A549 (cell line): ENCODE data around the gene SNRPA1. TPM values are rescaled to one million over a fixed set of nuclear protein-coding genes. Genes with fewer than 3 reads are reported as not detected.

Experiments
- ATAC-seq, 2 experiments: fragments of 200-7000 bp in 1 of 2; fragments of >200 bp in 1 of 2; cut with Nextera tagmentation in 1 of 2; cut with Tn5 transposase in 1 of 2; 3 replicates each; pipeline versions ENCODE4 v1.8.0 to v1.9.1; 2018 to 2020; ENCODE audit warnings: mild to moderate bottlenecking in 1 of 2, moderate library complexity in 1 of 2
- CTCF ChIA-PET: fragments of 300-600 bp; sonication (Branson Sonifier 250); formaldehyde crosslinking; extraction: SDS; loops from one replicate; lab custom pipeline; 2021; ENCODE audit warnings: antibody characterized with exemption, inconsistent platforms; lab: Yijun Ruan, JAX
- POLR2A ChIA-PET: fragments of 350-600 bp; formaldehyde crosslinking; extraction: SDS; loops from one replicate; lab custom pipeline; 2021; ENCODE audit warnings: antibody characterized with exemption, inconsistent platforms; lab: Yijun Ruan, JAX
- DNase-seq, 2 experiments: peaks; one replicate each; pipeline versions ENCODE4 v3.0.0 to v3.0.0-alpha.2; 2011 to 2016; ENCODE audit warnings: low read depth in 1 of 2, low spot score in 1 of 2
- FAIRE-seq: peaks from 2 replicates; lab custom pipeline; 2011; peaks lifted over from hg19 to GRCh38; lab: Jason Lieb, UNC
- H3K27ac ChIP-seq, 2 experiments: fragments of >200 bp; sonication (Bioruptor Twin); formaldehyde crosslinking; 3 replicates each; pipeline ENCODE4 v1.5.1; 2016 to 2017
- H3K4me1 ChIP-seq: fragments of >200 bp; sonication (Bioruptor Twin); formaldehyde crosslinking; 3 replicates; pipeline ENCODE4 v1.6.1; 2016
- H3K4me2 ChIP-seq: fragments of >200 bp; sonication (Bioruptor Twin); formaldehyde crosslinking; 3 replicates; pipeline ENCODE4 v1.6.1; 2016
- H3K4me3 ChIP-seq: fragments of >200 bp; sonication (Bioruptor Twin); formaldehyde crosslinking; 3 replicates; pipeline ENCODE4 v1.5.1; 2016
- H3K9me3 ChIP-seq: fragments of >200 bp; sonication (Bioruptor Twin); formaldehyde crosslinking; 3 replicates; pipeline ENCODE4 v1.6.1; 2016
- BHLHE40 ChIP-seq: IDR thresholded peaks from 2 replicates; pipeline ENCODE4 v1.6.1; 2012; ENCODE audit warnings: low read depth, low read length, inconsistent platforms
- CBX2 ChIP-seq: fragments of 200-600 bp; sonication (generic); IDR thresholded peaks from 2 replicates; pipeline ENCODE4 v1.6.1; 2016; ENCODE audit warnings: low read depth, mild to moderate bottlenecking, borderline replicate concordance
- CEBPB ChIP-seq, 2 experiments: fragments of >200 bp in 1 of 2; sonication (Bioruptor Twin) in 1 of 2; formaldehyde crosslinking in 1 of 2; IDR thresholded peaks; 2 replicates each; pipeline ENCODE4 v1.6.1; 2012 to 2016
- E2F6 ChIP-seq: IDR thresholded peaks from 2 replicates; pipeline ENCODE4 v1.6.1; 2012; ENCODE audit warnings: low read depth, borderline replicate concordance
- EHF ChIP-seq: fragments of 250-450 bp; sonication (Bioruptor Pico); IDR thresholded peaks from 2 replicates; pipeline ENCODE4 v1.5.0; 2020; ENCODE audit warnings: mild to moderate bottlenecking
- EHMT2 ChIP-seq: fragments of 200-600 bp; sonication (generic); IDR thresholded peaks from 2 replicates; pipeline ENCODE4 v1.6.1; 2016; ENCODE audit warnings: antibody characterized with exemption, low read depth, mild to moderate bottlenecking, moderate library complexity
- ESRRA ChIP-seq: fragments of 150-350 bp; IDR thresholded peaks from 2 replicates; pipeline ENCODE4 v1.6.1; 2014; ENCODE audit warnings: mild to moderate bottlenecking, low read length, borderline replicate concordance
- GATA3 ChIP-seq: IDR thresholded peaks from 2 replicates; pipeline ENCODE4 v1.6.1; 2012; ENCODE audit warnings: borderline replicate concordance
- HEYL ChIP-seq: fragments of 250-450 bp; sonication (Bioruptor Pico); IDR thresholded peaks from 2 replicates; pipeline ENCODE4 v1.8.0; 2021; ENCODE audit warnings: mild to moderate bottlenecking, moderate library complexity
- HOXA7 ChIP-seq: fragments of 250-450 bp; sonication (Bioruptor Pico); IDR thresholded peaks from 2 replicates; pipeline ENCODE4 v1.5.0; 2020; ENCODE audit warnings: mild to moderate bottlenecking, moderate library complexity
- HOXB13 ChIP-seq: fragments of 250-450 bp; sonication (Bioruptor Pico); IDR thresholded peaks from 2 replicates; pipeline ENCODE4 v1.5.0; 2020; ENCODE audit warnings: low read depth, mild to moderate bottlenecking, moderate library complexity
- HOXB5 ChIP-seq: fragments of 250-450 bp; sonication (Bioruptor Pico); IDR thresholded peaks from 2 replicates; pipeline ENCODE4 v1.5.0; 2020; ENCODE audit warnings: mild to moderate bottlenecking, moderate library complexity
- JUN ChIP-seq, 2 experiments: fragments of >200 bp; sonication (Bioruptor Twin); formaldehyde crosslinking; IDR thresholded peaks; 2 replicates in 1 of 2; 3 replicates in 1 of 2; pipeline ENCODE4 v1.6.1; 2016 to 2017
- JUNB ChIP-seq: fragments of >200 bp; sonication (Bioruptor Twin); formaldehyde crosslinking; IDR thresholded peaks from 2 replicates; pipeline ENCODE4 v1.6.1; 2016
- KDM5A ChIP-seq: fragments of 200-600 bp; sonication (generic); IDR thresholded peaks from 2 replicates; pipeline ENCODE4 v1.6.1; 2016; ENCODE audit warnings: antibody characterized with exemption, mild to moderate bottlenecking
- MAZ ChIP-seq: fragments of 150-350 bp; IDR thresholded peaks from 2 replicates; pipeline ENCODE4 v1.6.1; 2014; ENCODE audit warnings: antibody characterized with exemption, low read depth, low read length, borderline replicate concordance
- MYC ChIP-seq: IDR thresholded peaks from 2 replicates; pipeline ENCODE4 v1.6.1; 2012; ENCODE audit warnings: mild to moderate bottlenecking, inconsistent platforms, low read length, improper control_type of control experiment, borderline replicate concordance
- NFE2L2 ChIP-seq: fragments of 150-350 bp; conservative IDR thresholded peaks from 2 replicates; pipeline ENCODE4 v1.6.1; 2014; ENCODE audit warnings: low read length
- NPAS2 ChIP-seq: fragments of 250-450 bp; sonication (Bioruptor Pico); IDR thresholded peaks from 2 replicates; pipeline ENCODE4 v1.8.0; 2022; ENCODE audit warnings: mild to moderate bottlenecking, moderate library complexity, borderline replicate concordance
- POLR2A ChIP-seq: IDR thresholded peaks from 2 replicates; pipeline ENCODE4 v1.6.1; 2012; ENCODE audit warnings: mild to moderate bottlenecking, low read length
- RARB ChIP-seq: fragments of 250-450 bp; sonication (Bioruptor Pico); IDR thresholded peaks from 2 replicates; pipeline ENCODE4 v1.8.0; 2021; ENCODE audit warnings: mild to moderate bottlenecking, moderate library complexity
- RCOR1 ChIP-seq: fragments of 150-350 bp; IDR thresholded peaks from 2 replicates; pipeline ENCODE4 v1.6.1; 2014; ENCODE audit warnings: antibody characterized with exemption, low read length, low read depth
- REST ChIP-seq: fragments of 200-600 bp; sonication (generic); IDR thresholded peaks from 2 replicates; pipeline ENCODE4 v1.6.1; 2016; ENCODE audit warnings: antibody characterized with exemption, mild to moderate bottlenecking, moderate library complexity
- RFX5 ChIP-seq: fragments of 450-650 bp; IDR thresholded peaks from 2 replicates; pipeline ENCODE4 v1.7.1; 2014; ENCODE audit warnings: antibody characterized with exemption, mild to moderate bottlenecking, moderate library complexity
- RNF2 ChIP-seq: fragments of 200-600 bp; sonication (generic); IDR thresholded peaks from 2 replicates; pipeline ENCODE4 v1.6.1; 2016; ENCODE audit warnings: low read depth, mild to moderate bottlenecking, antibody characterized with exemption, moderate library complexity, borderline replicate concordance
- SMC3 ChIP-seq: fragments of >200 bp; sonication (Bioruptor Twin); formaldehyde crosslinking; IDR thresholded peaks from 3 replicates; pipeline ENCODE4 v1.6.1; 2018; ENCODE audit warnings: inconsistent platforms
- TFCP2L1 ChIP-seq: fragments of 250-450 bp; sonication (Bioruptor Pico); IDR thresholded peaks from 2 replicates; pipeline ENCODE4 v1.5.0; 2021; ENCODE audit warnings: mild to moderate bottlenecking
- ZFP36 ChIP-seq: fragments of 450-650 bp; IDR thresholded peaks from 2 replicates; pipeline ENCODE4 v1.6.1; 2014; ENCODE audit warnings: borderline replicate concordance; ENCODE audit not compliant: partially characterized antibody
- ZSCAN20 ChIP-seq: fragments of 250-450 bp; sonication (Bioruptor Pico); IDR thresholded peaks from 2 replicates; pipeline ENCODE4 v1.8.0; 2022; ENCODE audit warnings: mild to moderate bottlenecking, moderate library complexity
- WGBS: methylation state at CpG from one replicate; pipeline ENCODE4 v1.1.6; 2017; ENCODE audit errors: missing lambda C conversion rate; 5-methylcytosine and 5-hydroxymethylcytosine counted together
- polyA minus RNA-seq: library from RNA; depleted of rRNA, polyadenylated mRNA; stranded (reverse); fragments of >200 nt; gene quantifications from 2 replicates; pipeline ENCODE4 v1.2.3, GENCODE V29; 2011; rRNA and poly(A)+ RNA removed
- polyA plus RNA-seq, 4 experiments: library from polyadenylated mRNA; depleted of rRNA in 3 of 4; stranded (reverse); fragments of >200 nt; fragmentation: RNase III in 1 of 4; extraction: RNeasy Plus Mini Kit Qiagen cat#74134 plus additional on column Dnase treatment in 1 of 4; gene quantifications; 2 replicates in 3 of 4; 3 replicates in 1 of 4; pipeline ENCODE4 v1.2.3, GENCODE V29; 2011 to 2017
- TF ChIP-seq, protein P1 (sequence below): IDR thresholded peaks from 2 replicates; pipeline ENCODE4 v1.6.1; 2012
- TF ChIP-seq, protein P2 (sequence below): fragments of >200 bp; sonication (Bioruptor Twin); formaldehyde crosslinking; IDR thresholded peaks from 3 replicates; pipeline ENCODE4 v1.5.1; 2016
- TF ChIP-seq, protein P3 (sequence below): fragments of 150-350 bp; IDR thresholded peaks from 2 replicates; pipeline ENCODE4 v1.6.1; 2014; ENCODE audit warnings: low read depth, mild to moderate bottlenecking, low read length

The SNRPA1 gene
- polyA plus RNA-seq (2011; rRNA removed) (127 and 177 TPM in 2 replicates), polyA plus RNA-seq (2017; fragmentation: RNase III; extraction: RNeasy Plus Mini Kit Qiagen cat#74134 plus additional on column Dnase treatment) (137 to 142 TPM (median 140 TPM) in 3 replicates), polyA minus RNA-seq (23.9 and 24.0 TPM in 2 replicates)
- polyA plus RNA-seq (2012; cell fraction: cytosol; rRNA removed), result 108 and 131 TPM in 2 replicates
- polyA plus RNA-seq (2012; cell fraction: nucleus; rRNA removed), result 70.6 and 116 TPM in 2 replicates

DNA sequence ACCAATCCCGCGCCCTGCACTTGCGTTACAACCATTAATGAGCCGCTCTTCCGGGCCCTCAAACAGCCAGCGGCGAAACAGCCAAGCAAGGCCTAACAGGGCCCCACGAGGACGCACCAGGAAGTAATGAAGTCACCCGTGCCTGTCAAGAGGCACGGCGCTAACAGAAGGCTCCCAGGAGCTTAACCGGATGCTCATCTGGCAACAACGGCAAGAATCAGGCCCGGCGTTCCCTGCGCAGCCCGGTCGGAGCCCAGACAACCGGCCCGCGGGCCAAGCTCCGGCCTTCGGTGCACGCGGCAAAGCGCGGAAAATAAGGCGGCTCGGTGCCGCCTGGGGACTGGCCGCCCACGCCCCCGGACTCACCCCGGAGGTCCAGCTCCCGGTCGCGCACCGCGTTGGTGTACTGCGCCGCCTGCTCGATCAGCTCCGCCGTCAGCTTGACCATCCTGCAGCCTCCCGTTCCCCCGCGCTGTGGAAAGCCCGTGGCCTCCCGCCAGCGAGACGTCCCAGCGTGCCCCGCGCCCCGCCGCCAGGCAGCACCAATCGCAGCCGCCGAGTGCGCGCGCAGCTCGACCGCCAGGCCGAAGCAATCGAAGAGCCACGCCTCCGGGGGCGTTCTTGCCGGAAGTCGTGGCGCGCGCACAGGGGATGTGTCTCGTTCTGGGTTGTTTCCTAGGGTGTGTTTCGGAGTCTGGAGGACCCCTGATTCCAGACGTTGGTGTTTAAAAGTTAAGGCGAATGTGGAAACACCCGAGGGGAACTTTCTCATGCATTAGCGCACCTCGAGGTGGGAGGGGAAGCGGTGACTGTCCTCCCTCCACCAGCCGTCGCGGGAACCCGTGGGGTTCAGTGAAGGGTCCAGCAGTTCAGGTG lies at the start of gene SNRPA1:
Gene SNRPA1 (minus strand): TSS at position 518 of the 876 bp plus-strand sequence. CDS start 70 bp downstream, at position 448.
- DNase-seq (peak; percentile 97 to 98), ATAC-seq (peak; percentile 83 to 91), FAIRE-seq (peak; percentile 73)
- Histone ChIP-seq H3K4me1 (peaks cover 36% of the 10 kb centered on the region), H3K27ac (peak within 1 kb of the TSS; percentile 91 to 97), H3K9me3 (no peaks in the 10 kb centered on the region), H3K4me2 (peak within 1 kb of the TSS; percentile 92), H3K4me3 (peak within 1 kb of the TSS; percentile 95)
- WGBS, result 2% methylated on average over 62 of the region's 87 CpGs
- ChIA-PET CTCF (interaction anchor here (0.6 to 17.4 kb wide), 14 partner anchors 9 to 358 kb away, joined by 3 to 251 read pairs (median 4); no protein-coding TSS in a partner anchor), POLR2A (interaction anchor here (1.0 to 1.7 kb wide), 8 partner anchors 12 to 362 kb away, joined by 3 to 6 read pairs (median 4); partner anchors contain the start of genes CHSY1 and TM2D3)
- TF ChIP-seq JUNB, result no peak
- no peak for TF ChIP-seq RCOR1
- peak; percentile 49; the same call in 1 of the 2 replicates for TF ChIP-seq MYC
- TF ChIP-seq NFE2L2, result no peak
- no peak for TF ChIP-seq ZSCAN20 (CRISPR knock-in tag)
- no peak for TF ChIP-seq HEYL (CRISPR knock-in tag)
- TF ChIP-seq ZFP36, result no peak
- no peak for TF ChIP-seq HOXB13 (CRISPR knock-in tag)
- TF ChIP-seq EHMT2, result no peak
- no peak for TF ChIP-seq BHLHE40
- no peak for TF ChIP-seq RFX5
- no peak; the same call in none of the 2 replicates for TF ChIP-seq GATA3
- TF ChIP-seq, protein P1, sequence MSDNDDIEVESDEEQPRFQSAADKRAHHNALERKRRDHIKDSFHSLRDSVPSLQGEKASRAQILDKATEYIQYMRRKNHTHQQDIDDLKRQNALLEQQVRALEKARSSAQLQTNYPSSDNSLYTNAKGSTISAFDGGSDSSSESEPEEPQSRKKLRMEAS, result peak; percentile 96
- no peak for TF ChIP-seq CBX2
- TF ChIP-seq REST, result no peak
- TF ChIP-seq POLR2A, result peak; percentile 80
- TF ChIP-seq, protein P2, sequence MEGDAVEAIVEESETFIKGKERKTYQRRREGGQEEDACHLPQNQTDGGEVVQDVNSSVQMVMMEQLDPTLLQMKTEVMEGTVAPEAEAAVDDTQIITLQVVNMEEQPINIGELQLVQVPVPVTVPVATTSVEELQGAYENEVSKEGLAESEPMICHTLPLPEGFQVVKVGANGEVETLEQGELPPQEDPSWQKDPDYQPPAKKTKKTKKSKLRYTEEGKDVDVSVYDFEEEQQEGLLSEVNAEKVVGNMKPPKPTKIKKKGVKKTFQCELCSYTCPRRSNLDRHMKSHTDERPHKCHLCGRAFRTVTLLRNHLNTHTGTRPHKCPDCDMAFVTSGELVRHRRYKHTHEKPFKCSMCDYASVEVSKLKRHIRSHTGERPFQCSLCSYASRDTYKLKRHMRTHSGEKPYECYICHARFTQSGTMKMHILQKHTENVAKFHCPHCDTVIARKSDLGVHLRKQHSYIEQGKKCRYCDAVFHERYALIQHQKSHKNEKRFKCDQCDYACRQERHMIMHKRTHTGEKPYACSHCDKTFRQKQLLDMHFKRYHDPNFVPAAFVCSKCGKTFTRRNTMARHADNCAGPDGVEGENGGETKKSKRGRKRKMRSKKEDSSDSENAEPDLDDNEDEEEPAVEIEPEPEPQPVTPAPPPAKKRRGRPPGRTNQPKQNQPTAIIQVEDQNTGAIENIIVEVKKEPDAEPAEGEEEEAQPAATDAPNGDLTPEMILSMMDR, result no peak
- TF ChIP-seq KDM5A, result no peak; the same call in 1 of the 2 replicates
- no peak for TF ChIP-seq RNF2
- peak; percentile 83; the same call in 1 of the 2 replicates for TF ChIP-seq E2F6
- TF ChIP-seq CEBPB (IDR thresholded peaks at IDR 0.05), result no peak
- no peak for TF ChIP-seq RARB (CRISPR knock-in tag)
- no peak for TF ChIP-seq EHF (CRISPR knock-in tag)
- TF ChIP-seq MAZ, result 0 out of 2 replicates have a peak, but pooled peaks have one; percentile 55
- peak; percentile 90 for TF ChIP-seq TFCP2L1 (CRISPR knock-in tag)
- 0 out of 3 replicates have a peak, but pooled peaks have one; percentile 17 for TF ChIP-seq SMC3
- no peak for TF ChIP-seq NPAS2 (CRISPR knock-in tag)
- TF ChIP-seq, protein P3, sequence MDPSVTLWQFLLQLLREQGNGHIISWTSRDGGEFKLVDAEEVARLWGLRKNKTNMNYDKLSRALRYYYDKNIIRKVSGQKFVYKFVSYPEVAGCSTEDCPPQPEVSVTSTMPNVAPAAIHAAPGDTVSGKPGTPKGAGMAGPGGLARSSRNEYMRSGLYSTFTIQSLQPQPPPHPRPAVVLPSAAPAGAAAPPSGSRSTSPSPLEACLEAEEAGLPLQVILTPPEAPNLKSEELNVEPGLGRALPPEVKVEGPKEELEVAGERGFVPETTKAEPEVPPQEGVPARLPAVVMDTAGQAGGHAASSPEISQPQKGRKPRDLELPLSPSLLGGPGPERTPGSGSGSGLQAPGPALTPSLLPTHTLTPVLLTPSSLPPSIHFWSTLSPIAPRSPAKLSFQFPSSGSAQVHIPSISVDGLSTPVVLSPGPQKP, result no peak
- TF ChIP-seq HOXA7, result 0 out of 2 replicates have a peak, but pooled peaks have one; percentile 25
- peak; percentile 74 for TF ChIP-seq HOXB5 (CRISPR knock-in tag)
- no peak; the same call in 1 of the 2 replicates for TF ChIP-seq ESRRA
- TF ChIP-seq JUN (IDR thresholded peaks at IDR 0.05), result peak; percentile 80 to 98; a peak in 4 of 5 replicates
